Psoas muscle (tissue), 8 donors: ENCODE data around the gene ADGRG7. TPM values are rescaled to one million over a fixed set of nuclear protein-coding genes. Genes with fewer than 3 reads are reported as not detected.
A peak's percentile ranks its signal among the peaks of the same experiment; 100 is the strongest.

ENCODE experiments used
- ATAC-seq, 4 donors: fragments of 200-7000 bp; cut with Tn5 transposase; one replicate each; pipeline ENCODE4 v1.9.1; 2020; ENCODE audit warnings: moderate library complexity in 3 of 4, mild to moderate bottlenecking in 2 of 4
- DNase-seq, 2 donors: peaks; one replicate each; pipeline ENCODE4 v3.0.0-alpha.2; 2020
- H3K27ac ChIP-seq: fragments of 200-600 bp; one replicate; pipeline ENCODE4 v1.8.0; 2022
- H3K27me3 ChIP-seq, 3 donors: fragments of 200-600 bp in 1 of 3; one replicate each; pipeline versions ENCODE4 v1.6.1 to v1.8.0; 2013 to 2022; ENCODE audit warnings: low read length in 2 of 3, mild to moderate bottlenecking in 2 of 3, moderate library complexity in 1 of 3; ENCODE audit not compliant: insufficient read depth in 3 of 3
- H3K36me3 ChIP-seq, 2 donors: fragments of 200-600 bp in 1 of 2; one replicate each; pipeline versions ENCODE4 v1.6.1 to v1.8.0; 2013 to 2022; ENCODE audit warnings: low read depth in 1 of 2, mild to moderate bottlenecking in 1 of 2, moderate library complexity in 1 of 2; ENCODE audit not compliant: insufficient read depth in 1 of 2
- H3K4me1 ChIP-seq: fragments of 200-600 bp; one replicate; pipeline ENCODE4 v1.8.0; 2022
- H3K4me3 ChIP-seq: fragments of 200-600 bp; one replicate; pipeline ENCODE4 v1.8.0; 2022; ENCODE audit warnings: mild to moderate bottlenecking
- H3K9me3 ChIP-seq: fragments of 200-600 bp; one replicate; pipeline ENCODE4 v1.8.0; 2022
- WGBS, 3 donors: extraction: QIAGEN DNeasy Blood & Tissue Kit; methylation state at CpG; one replicate each; pipeline versions ENCODE4 v1.1.6 to v1.1.7; 2013; 5-methylcytosine and 5-hydroxymethylcytosine counted together
- intact Hi-C, 2 donors: fragments of 100-400 bp; cut with DNase I; formaldehyde crosslinking; loops; one replicate each; pipeline versions ENCODE4 v1.11.0 to v1.14.2; 2022
- polyA plus RNA-seq, 3 donors: library from polyadenylated mRNA; stranded (reverse); fragments of 200-250 nt; gene quantifications; one replicate each; pipeline ENCODE4 v1.2.3, GENCODE V29; 2013
- total RNA-seq, 4 donors: library from RNA; stranded (reverse); fragmentation: NEBNext Ultra II Directional in 2 of 4; extraction: Animal tissue kit (Norgen Biotek cat#: 25700) in 2 of 4; gene quantifications; one replicate each; pipeline versions ENCODE4 v1.2.1 to v1.2.4, GENCODE V29; 2021 to 2023
- TF ChIP-seq, protein P1 (sequence below): fragments of 200-600 bp; IDR thresholded peaks from one replicate; pipeline ENCODE4 v1.8.0; 2022; ENCODE audit warnings: antibody characterized with exemption
- donor health status: healthy with polysubstance abuse.
- donor health status: DM: no; HTN: no; CAD: no; lungs with moderate emphysema.
- donor health status: Bipolar disorder and iron deficiency.
- donor health status: healthy.
- donor health status: DM: yes; HTN: yes; CAD: no.
- donor health status: DM: no; HTN: no; CAD: no.
- donor health status: DM: no; HTN: no; CAD: no.
- donor health status: DM: yes; HTN: yes; CAD: no.

The ADGRG7 gene
- total and polyA plus RNA-seq, 7 donors, result 0.04 to 0.22 TPM; not detected in 5

DNA sequence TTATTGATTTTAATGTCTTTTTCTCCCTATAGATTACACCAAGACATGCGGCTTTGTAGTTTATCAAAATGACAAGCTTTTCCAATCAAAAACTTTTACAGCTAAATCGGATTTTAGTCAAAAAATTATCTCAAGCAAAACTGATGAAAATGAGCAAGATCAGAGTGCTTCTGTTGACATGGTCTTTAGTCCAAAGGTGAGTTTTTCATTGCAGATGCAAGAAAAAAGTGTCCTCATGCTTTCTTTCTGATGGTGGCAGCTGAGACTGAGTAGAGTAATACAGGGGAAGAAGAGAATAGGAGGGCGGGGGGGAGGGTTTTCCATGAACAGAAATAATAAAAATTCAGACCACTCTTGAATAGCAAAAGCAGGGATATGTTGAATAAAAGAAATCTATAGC is 36.5 kb downstream of the ADGRG7 start:
- WGBS, 3 donors, result 86 to 93% (median 90%) methylated on average over 3 of the region's 3 CpGs
- Histone ChIP-seq H3K4me3 (no peak overlapping the region), H3K4me1 (no peaks in the 10 kb centered on the region), H3K27ac (no peak overlapping the region), H3K27me3 (no peaks in the 10 kb centered on the region), H3K9me3 (no peaks in the 10 kb centered on the region), H3K36me3 (no peaks in the 10 kb centered on the region)
- TF ChIP-seq, protein P1, sequence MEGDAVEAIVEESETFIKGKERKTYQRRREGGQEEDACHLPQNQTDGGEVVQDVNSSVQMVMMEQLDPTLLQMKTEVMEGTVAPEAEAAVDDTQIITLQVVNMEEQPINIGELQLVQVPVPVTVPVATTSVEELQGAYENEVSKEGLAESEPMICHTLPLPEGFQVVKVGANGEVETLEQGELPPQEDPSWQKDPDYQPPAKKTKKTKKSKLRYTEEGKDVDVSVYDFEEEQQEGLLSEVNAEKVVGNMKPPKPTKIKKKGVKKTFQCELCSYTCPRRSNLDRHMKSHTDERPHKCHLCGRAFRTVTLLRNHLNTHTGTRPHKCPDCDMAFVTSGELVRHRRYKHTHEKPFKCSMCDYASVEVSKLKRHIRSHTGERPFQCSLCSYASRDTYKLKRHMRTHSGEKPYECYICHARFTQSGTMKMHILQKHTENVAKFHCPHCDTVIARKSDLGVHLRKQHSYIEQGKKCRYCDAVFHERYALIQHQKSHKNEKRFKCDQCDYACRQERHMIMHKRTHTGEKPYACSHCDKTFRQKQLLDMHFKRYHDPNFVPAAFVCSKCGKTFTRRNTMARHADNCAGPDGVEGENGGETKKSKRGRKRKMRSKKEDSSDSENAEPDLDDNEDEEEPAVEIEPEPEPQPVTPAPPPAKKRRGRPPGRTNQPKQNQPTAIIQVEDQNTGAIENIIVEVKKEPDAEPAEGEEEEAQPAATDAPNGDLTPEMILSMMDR, result no peak
- no peak for ATAC-seq
- intact Hi-C loops, result no loop called here
- DNase-seq, result no peak

DNA sequence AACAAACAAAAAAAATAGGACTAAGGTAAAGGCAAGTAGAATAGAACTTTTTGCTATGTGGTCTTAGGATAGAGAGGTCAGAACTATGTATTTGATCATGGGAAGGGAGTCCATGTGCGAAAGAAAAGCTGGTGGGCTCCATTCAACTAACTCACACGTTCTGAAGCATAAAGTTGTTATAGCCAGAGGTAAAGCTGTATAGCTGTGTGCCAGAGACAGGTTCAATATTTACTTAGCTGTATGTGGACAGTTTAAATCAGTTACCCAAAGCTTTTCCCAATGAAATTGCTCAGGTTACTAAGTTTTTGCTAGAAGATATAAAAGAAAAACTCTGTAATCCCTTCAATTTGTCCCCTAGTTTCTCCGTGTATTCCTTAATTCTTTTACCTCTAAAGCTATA is 37.8 kb downstream of the ADGRG7 start:
- no peak for ATAC-seq
- intact Hi-C loops, result no loop called here
- WGBS, 3 donors, result 65 to 71% (median 68%) methylated on average over 3 of the region's 3 CpGs
- H3K4me3 ChIP-seq, result no peak overlapping the region
- TF ChIP-seq, protein P1, result no peak
- DNase-seq, result no peak
- H3K27me3 ChIP-seq, result no peaks in the 10 kb centered on the region
- no peaks in the 10 kb centered on the region for H3K36me3 ChIP-seq
- H3K9me3 ChIP-seq, result no peaks in the 10 kb centered on the region
- H3K4me1 ChIP-seq, result no peaks in the 10 kb centered on the region
- H3K27ac ChIP-seq, result no peak overlapping the region

GRCh38 chr3:100647657-100648056 is 38.3 kb downstream of the ADGRG7 start:
- Histone ChIP-seq H3K27me3 (no peaks in the 10 kb centered on the region), H3K9me3 (no peaks in the 10 kb centered on the region), H3K4me3 (no peak overlapping the region), H3K4me1 (no peaks in the 10 kb centered on the region), H3K36me3 (no peaks in the 10 kb centered on the region), H3K27ac (no peak overlapping the region)
- TF ChIP-seq, protein P1, result no peak
- ATAC-seq, result no peak
- intact Hi-C loops, result no loop called here
- 74 to 80% (median 77%) methylated on average over 1 of the region's 1 CpG for WGBS, 3 donors
- no peak for DNase-seq

DNA sequence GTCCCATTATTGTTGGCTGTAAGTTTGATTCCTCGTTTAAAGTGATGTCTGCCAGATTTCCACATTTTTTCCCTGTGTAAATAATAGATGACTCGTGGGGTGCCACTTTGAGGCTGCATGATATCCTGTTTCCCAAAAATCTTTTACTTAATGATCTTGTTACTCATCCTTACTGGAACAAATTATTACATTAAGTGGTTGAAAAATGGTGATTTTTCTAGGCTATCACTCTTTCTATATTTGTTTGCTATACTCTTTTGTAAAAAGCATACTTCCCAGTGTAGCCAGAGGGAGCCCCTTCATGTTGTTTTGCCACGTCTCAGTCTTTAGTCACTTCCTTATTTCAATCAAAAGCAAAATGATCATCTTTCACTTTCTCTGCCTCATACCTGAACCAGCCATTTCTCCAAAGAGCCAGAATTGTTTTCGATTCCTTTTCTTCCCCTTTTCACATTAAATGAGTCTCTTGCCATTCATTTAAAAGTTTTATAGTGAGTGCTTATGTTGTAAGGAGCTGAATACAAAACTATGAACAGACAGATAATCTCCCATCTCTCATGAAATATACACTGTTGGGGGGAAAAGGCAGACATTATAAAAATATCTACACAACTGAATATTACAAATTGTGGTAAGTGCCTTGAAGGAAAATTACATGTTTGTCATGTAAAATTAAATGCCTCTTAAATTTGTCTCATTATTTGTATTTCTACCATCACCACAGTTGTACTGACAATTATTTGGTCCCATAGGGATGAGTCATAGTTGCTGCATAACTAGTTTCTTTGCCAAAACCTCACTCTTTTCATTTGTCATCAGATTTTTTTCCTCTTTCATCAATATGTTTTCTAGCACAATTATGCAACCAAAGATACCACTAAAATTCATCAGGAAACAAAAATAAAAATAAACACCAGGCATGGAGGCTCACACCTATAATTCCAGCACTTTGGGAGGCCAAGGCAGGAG is 41.5 kb downstream of the ADGRG7 start:
- no peak overlapping the region for H3K27ac ChIP-seq
- H3K4me3 ChIP-seq, result no peak overlapping the region

More for the DNA sequence above, 41.5 kb downstream of the ADGRG7 start:
- Histone ChIP-seq H3K36me3 (no peaks in the 10 kb centered on the region), H3K9me3 (no peaks in the 10 kb centered on the region), H3K27me3 (no peaks in the 10 kb centered on the region), H3K4me1 (no peaks in the 10 kb centered on the region)
- DNase-seq (no peak), ATAC-seq (peak in 1 of 4 donors; percentile 50)
- WGBS, 3 donors, result 17 to 26% (median 25%) methylated on average over 4 of the region's 4 CpGs
- TF ChIP-seq, protein P1, result peak; percentile 5
- intact Hi-C loops, result no loop called here
